GM10248 (cell line): ENCODE data around the gene ATP5F1D.

Source experiments
- CTCF ChIA-PET: fragments of 300-600 bp; sonication (Branson Sonifier 250); formaldehyde crosslinking; extraction: SDS; loops from one replicate; lab custom pipeline; 2021; ENCODE audit warnings: antibody characterized with exemption; lab: Yijun Ruan, JAX
- POLR2A ChIA-PET: fragments of 350-650 bp; sonication (Branson Sonifier 250); formaldehyde crosslinking; extraction: SDS; loops from one replicate; lab custom pipeline; 2020; ENCODE audit warnings: antibody characterized with exemption; lab: Yijun Ruan, JAX
- DNase-seq: peaks from one replicate; pipeline ENCODE4 v3.0.0; 2012; ENCODE audit errors: extremely low spot score
- CTCF ChIP-seq: IDR thresholded peaks from 2 replicates; pipeline ENCODE4 v1.5.1; 2012; ENCODE audit warnings: mild to moderate bottlenecking, low read depth; ENCODE audit errors: extremely low read depth, missing control alignments, control extremely low read depth

ATP5F1D gene

GRCh38 chr19:1261798-1262622 is 20.5 kb downstream of the ATP5F1D start:
- CTCF ChIA-PET: interaction anchor here (0.8 to 18.0 kb wide), 5 partner anchors 9 to 240 kb away, joined by 3 to 491 read pairs (median 8); partner anchors contain the start of genes ATP5F1D and CBARP
- no peak for TF ChIP-seq CTCF
- DNase-seq: no peak
- POLR2A ChIA-PET: interaction anchor here (0.5 to 1.4 kb wide), 2 partner anchors 11 to 148 kb away, joined by 3 to 5 read pairs; no protein-coding TSS in a partner anchor

- DNase-seq: no peak
- CTCF ChIA-PET: interaction anchor here (0.8 to 18.0 kb wide), 5 partner anchors 9 to 241 kb away, joined by 3 to 491 read pairs (median 8); partner anchors contain the start of genes ATP5F1D and CBARP
- TF ChIP-seq CTCF: no peak
- POLR2A ChIA-PET: interaction anchor here (0.5 to 1.4 kb wide), 2 partner anchors 10 to 147 kb away, joined by 3 to 5 read pairs; no protein-coding TSS in a partner anchor
Measured at GRCh38 chr19:1262623-1263123, 21.1 kb downstream of the ATP5F1D start.

- no peak for DNase-seq
- CTCF ChIA-PET: interaction anchor here (1.7 to 18.0 kb wide), 3 partner anchors 9 to 21 kb away, joined by 4 to 491 read pairs (median 9); partner anchors contain the start of genes ATP5F1D and CBARP
- POLR2A ChIA-PET: interaction anchor here (1.4 kb wide), 1 partner anchor 9 kb away, joined by 5 read pairs; no protein-coding TSS in a partner anchor
- no peak for TF ChIP-seq CTCF
Measured at GRCh38 chr19:1263188-1263587, 21.6 kb downstream of the ATP5F1D start.

- DNase-seq: no peak
- ChIA-PET POLR2A (interaction anchor here (0.9 kb wide), 1 partner anchor 12 kb away, joined by 4 read pairs; no protein-coding TSS in a partner anchor), CTCF (interaction anchor here (1.0 to 18.0 kb wide), 6 partner anchors 12 to 342 kb away, joined by 3 to 491 read pairs (median 12); partner anchors contain the start of genes ATP5F1D and CBARP)
- TF ChIP-seq CTCF: no peak
Measured at GRCh38 chr19:1264801-1265614, 23.5 kb downstream of the ATP5F1D start.

- no peak for DNase-seq
- CTCF ChIA-PET: interaction anchor here (1.0 to 18.0 kb wide), 8 partner anchors 13 to 373 kb away, joined by 3 to 491 read pairs (median 4); partner anchors contain the start of genes ATP5F1D, CBARP, MED16 and RNU6-9
- no peak for TF ChIP-seq CTCF
- POLR2A ChIA-PET: interaction anchor here (0.9 to 1.5 kb wide), 2 partner anchors 13 to 17 kb away, joined by 4 read pairs; no protein-coding TSS in a partner anchor
Measured at GRCh38 chr19:1265615-1266128, 24.1 kb downstream of the ATP5F1D start.
